Adrenal gland (tissue), 19 donors: ENCODE results near the gene PRPF39. TPM values are rescaled to one million over a fixed set of nuclear protein-coding genes. Genes with fewer than 3 reads are reported as not detected.

Source experiments
- DNase-seq, 7 donors: peaks; one replicate each; pipeline ENCODE4 v3.0.0-alpha.2; 2019 to 2020
- H3K27ac ChIP-seq, 5 donors: fragments of 200-600 bp; sonication (generic) in 4 of 5; 1 replicate in 3 of 5; 2 replicates in 2 of 5; pipeline versions ENCODE4 v1.5.1 to v1.8.0; 2016 to 2020; ENCODE audit warnings: mild to moderate bottlenecking in 1 of 5
- H3K27me3 ChIP-seq: fragments of 200-600 bp; 2 replicates; pipeline ENCODE4 v1.8.0; 2021
- H3K36me3 ChIP-seq, 2 donors: fragments of 200-600 bp; replicated peaks in 1 of 2; 1 replicate in 1 of 2; 2 replicates in 1 of 2; pipeline versions ENCODE4 v1.5.1 to v1.8.0; 2018 to 2022
- H3K4me1 ChIP-seq, 2 donors: fragments of 200-600 bp; replicated peaks in 1 of 2; 1 replicate in 1 of 2; 2 replicates in 1 of 2; pipeline versions ENCODE4 v1.5.1 to v1.8.0; 2018 to 2021
- H3K4me3 ChIP-seq, 4 donors: fragments of 200-600 bp; sonication (generic) in 3 of 4; one replicate each; pipeline ENCODE4 v1.5.1; 2016 to 2018
- H3K9me3 ChIP-seq, 3 donors: fragments of 200-600 bp; sonication (generic) in 1 of 3; replicated peaks in 1 of 3; 1 replicate in 2 of 3; 2 replicates in 1 of 3; pipeline versions ENCODE4 v1.5.1 to v1.8.0; 2016 to 2021
- CTCF ChIP-seq, 6 experiments: fragments of 450-650 bp in 4 of 6; fragments of 200-600 bp in 2 of 6; sonication (generic) in 1 of 6; IDR thresholded peaks; 1 replicate in 5 of 6; 2 replicates in 1 of 6; pipeline versions ENCODE4 v1.5.1 to v1.8.0; 2016 to 2021; ENCODE audit warnings: antibody characterized with exemption in 6 of 6, mild to moderate bottlenecking in 2 of 6, moderate library complexity in 1 of 6
- POLR2A ChIP-seq, 2 donors: fragments of 450-650 bp; IDR thresholded peaks; one replicate each; pipeline ENCODE4 v1.6.1; 2017; ENCODE audit warnings: antibody characterized with exemption in 2 of 2, mild to moderate bottlenecking in 2 of 2, moderate library complexity in 1 of 2
- WGBS, 4 donors: extraction: QIAGEN DNeasy Blood & Tissue Kit in 2 of 4; methylation state at CpG; one replicate each; pipeline versions ENCODE4 v1.1.5 to v1.1.7; 2013 to 2017; 5-methylcytosine and 5-hydroxymethylcytosine counted together
- intact Hi-C, 2 donors: fragments of 100-400 bp; cut with DNase I; formaldehyde crosslinking; loops; one replicate each; pipeline versions ENCODE4 v1.14.1 to v1.15.0; 2022 to 2023
- long read RNA-seq, 10 donors: library from polyadenylated mRNA in 3 of 10; unstranded in 2 of 10; stranded (forward) in 1 of 10; transcript quantifications; one replicate each; pipeline ENCODE4 v2.0.0 and lab custom pipeline, GENCODE V29; 2021 to 2026
- polyA plus RNA-seq, 3 donors: library from polyadenylated mRNA; stranded (reverse); fragments of 200-250 nt in 2 of 3; fragments of 350-450 nt in 1 of 3; fragmentation: Illumina TruSeq in 1 of 3; extraction: RNeasy Lipid Tissue Mini Kit (QIAGEN cat#74804) in 1 of 3; gene quantifications; one replicate each; pipeline ENCODE4 v1.2.3, GENCODE V29; 2013 to 2014
- total RNA-seq, 9 donors: library from RNA; depleted of rRNA in 4 of 9; stranded (reverse); fragments of >200 nt in 4 of 9; fragments of 120-200 nt in 1 of 9; fragmentation: NEBNext Ultra II Directional in 1 of 9; extraction: Animal tissue kit (Norgen Biotek cat#: 25700) in 1 of 9; gene quantifications; one replicate each; pipeline versions ENCODE4 v1.1.0 to v1.2.4, GENCODE V29; 2013 to 2023
- donor health status: healthy with polysubstance abuse.
- donor health status: Bipolar disorder and iron deficiency.
- donor health status: DM: yes; HTN: yes; CAD: no.
- donor health status: DM: no; HTN: no; CAD: no.
- donor health status: DM: no; HTN: no; CAD: no.
- donor health status: DM: yes; HTN: yes; CAD: no.

PRPF39 gene
- total RNA-seq, result 10 to 100 TPM in 7 of 9 donors, 1 to 10 TPM in 2; 6.5 to 52.5 (median 35.3) TPM
- 10 to 100 TPM; 32.6 to 76.0 (median 53.9) TPM for polyA plus RNA-seq
- long read RNA-seq, donor 1, transcript PRPF39-211 (2 exons, 645 nt), result major isoform, 5 of 15 reads
- long read RNA-seq, donor 1, partial matches to known transcripts, result 7 of 15 reads
- long read RNA-seq, donor 1, other reads (novel, unspliced or antisense), result 0 of 15 reads
- long read RNA-seq, donor 2, transcript PRPF39-211 (2 exons, 645 nt), result major isoform, 5 of 11 reads
- long read RNA-seq, donor 2, partial matches to known transcripts, result 6 of 11 reads
- long read RNA-seq, donor 2, other reads (novel, unspliced or antisense), result 0 of 11 reads
- long read RNA-seq, donor 3, partial matches to known transcripts, result 15 of 19 reads
- long read RNA-seq, donor 3, other reads (novel, unspliced or antisense), result 0 of 19 reads
- long read RNA-seq, donor 4, partial matches to known transcripts, result 11 of 19 reads
- long read RNA-seq, donor 4, other reads (novel, unspliced or antisense), result 7 of 19 reads
- long read RNA-seq, donor 5, transcript PRPF39-201 (14 exons, 2,868 nt), result major isoform, 9 of 33 reads
- long read RNA-seq, donor 5, partial matches to known transcripts, result 0 of 33 reads
- long read RNA-seq, donor 5, other reads (novel, unspliced or antisense), result 20 of 33 reads
- long read RNA-seq, donor 6, partial matches to known transcripts, result 8 of 19 reads
- long read RNA-seq, donor 6, other reads (novel, unspliced or antisense), result 9 of 19 reads
- long read RNA-seq, donor 7, result 0 reads
- long read RNA-seq, donor 8, partial matches to known transcripts, result 221 of 405 reads
- long read RNA-seq, donor 8, other reads (novel, unspliced or antisense), result 181 of 405 reads
- long read RNA-seq, donor 9, partial matches to known transcripts, result 136 of 313 reads
- long read RNA-seq, donor 9, other reads (novel, unspliced or antisense), result 173 of 313 reads
- long read RNA-seq, donor 10, partial matches to known transcripts, result 122 of 213 reads
- long read RNA-seq, donor 10, other reads (novel, unspliced or antisense), result 87 of 213 reads

- Histone ChIP-seq H3K36me3 (no peaks in the 10 kb centered on the region), H3K9me3 (no peaks in the 10 kb centered on the region), H3K4me3 (peak within 1 kb of the TSS; percentile 34 to 67 (median 60)), H3K27me3 (no peaks in the 10 kb centered on the region), H3K4me1 (peaks cover 11 to 44% of the 10 kb centered on the region in 2 donors), H3K27ac (peak within 1 kb of the TSS; percentile 64 to 91 (median 90))
- peak; percentile 94 to 97 (median 96) for DNase-seq
- TF ChIP-seq CTCF (IDR thresholded peaks at IDR 0.05), result peak in 1 of 6 experiments; percentile 1
- peak; percentile 81 to 94 for TF ChIP-seq POLR2A (IDR thresholded peaks at IDR 0.05)
- intact Hi-C loops, result no loop called here
- 0 to 1% (median 1%) methylated on average over 14 to 49 of the region's 49 CpGs for WGBS, 4 donors
Measured at GRCh38 chr14:45083976-45084722, at the start of gene PRPF39. Gene PRPF39 (plus strand): TSS chr14:45084116. CDS start chr14:45095240, 11,124 bp downstream.

DNA sequence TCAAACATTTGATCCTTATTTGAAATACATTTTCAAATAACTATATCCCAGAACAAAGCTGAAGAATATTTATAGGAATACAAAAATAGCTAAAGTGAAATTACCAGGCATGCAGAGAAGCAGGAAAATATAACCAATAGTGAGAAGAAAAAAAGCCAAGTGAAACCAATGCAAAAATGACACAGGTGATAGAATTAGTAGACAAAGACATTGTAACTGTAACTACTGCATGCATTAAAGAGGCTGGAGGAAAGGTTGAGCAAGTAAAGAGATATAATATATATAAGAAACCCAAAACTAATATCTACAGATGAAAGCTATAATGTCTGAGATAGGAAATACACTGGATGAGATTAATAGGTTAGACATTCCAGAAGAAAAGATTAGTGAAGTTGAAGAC lies 49.2 kb upstream of the PRPF39 start:
- no peak for DNase-seq
- Histone ChIP-seq H3K27me3 (no peaks in the 10 kb centered on the region), H3K4me3 (no peak overlapping the region), H3K9me3 (no peaks in the 10 kb centered on the region), H3K4me1 (no peaks in the 10 kb centered on the region), H3K36me3 (peaks cover 0 to 2% of the 10 kb centered on the region in 2 donors), H3K27ac (no peak overlapping the region)
- intact Hi-C loops, result no loop called here
- no peak for TF ChIP-seq CTCF (IDR thresholded peaks at IDR 0.05)
- no peak for TF ChIP-seq POLR2A (IDR thresholded peaks at IDR 0.05)

DNA sequence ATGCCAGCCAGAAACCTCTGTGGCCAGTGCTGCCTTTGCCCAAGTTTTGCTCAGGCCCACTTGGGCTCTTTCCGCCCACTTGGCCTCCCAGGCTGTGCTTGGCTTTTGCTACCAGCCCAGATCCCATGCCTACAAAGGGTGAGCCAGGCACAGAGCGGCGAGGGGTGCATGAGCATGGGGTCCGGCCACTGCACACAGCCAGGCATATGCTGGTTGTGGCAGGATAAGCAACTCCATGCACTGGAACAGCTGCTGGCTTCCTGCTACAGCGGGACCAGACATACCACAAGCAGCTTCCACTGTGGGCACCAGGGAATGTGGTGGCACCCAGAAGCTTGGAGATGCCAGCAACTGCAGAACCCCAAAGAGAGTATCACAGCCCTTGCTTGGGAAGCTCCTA lies 45.7 kb upstream of the PRPF39 start:
- no peak for DNase-seq
- 88 to 98% (median 90%) methylated on average over 3 to 5 of the region's 5 CpGs; no CpG with 5 or more reads in 1 of the 4 donors for WGBS, 4 donors
- Histone ChIP-seq H3K9me3 (no peaks in the 10 kb centered on the region), H3K27ac (no peak overlapping the region), H3K27me3 (no peaks in the 10 kb centered on the region), H3K4me1 (no peaks in the 10 kb centered on the region), H3K4me3 (no peak overlapping the region), H3K36me3 (peaks cover 0 to 3% of the 10 kb centered on the region in 2 donors)
- TF ChIP-seq POLR2A (IDR thresholded peaks at IDR 0.05) (no peak), CTCF (IDR thresholded peaks at IDR 0.05) (no peak)
- intact Hi-C loops, result no loop called here
